K562 (cell line): Measurements from ENCODE around the gene KANK4. TPM values are rescaled to one million over a fixed set of nuclear protein-coding genes. Genes with fewer than 3 reads are reported as not detected.

Experiments
- ATAC-seq: fragments of 200-7000 bp; cut with Tn5 transposase; 3 replicates; pipeline ENCODE4 v1.9.1; 2020; ENCODE audit warnings: moderate library complexity
- BruUV-seq: library from RNA; stranded (reverse); fragments of 400-500 nt; replicated peaks from 2 replicates; lab custom pipeline; 2021; lab: Mats Ljungman, UMichigan
- CTCF ChIA-PET: fragments of 300-600 bp; formaldehyde crosslinking; extraction: SDS; loops from one replicate; lab custom pipeline; 2021; ENCODE audit warnings: low intra/inter-chr PET ratio; lab: Yijun Ruan, JAX
- POLR2A ChIA-PET: fragments of 300-600, 350-650 bp; sonication (Branson Sonifier 250); formaldehyde crosslinking; extraction: SDS; loops from one replicate; lab custom pipeline; 2021; ENCODE audit warnings: antibody characterized with exemption, inconsistent platforms; lab: Yijun Ruan, JAX
- DNase-seq, 4 experiments: peaks; one replicate each; pipeline versions ENCODE4 v3.0.0 to v3.0.0-alpha.2; 2011 to 2018; ENCODE audit warnings: low spot score in 3 of 4, mixed read lengths in 3 of 4; ENCODE audit errors: extremely low read depth in 1 of 4
- FAIRE-seq: peaks from 2 replicates; lab custom pipeline; 2011; peaks lifted over from hg19 to GRCh38; lab: Jason Lieb, UNC
- H2AFZ ChIP-seq: 2 replicates; pipeline ENCODE4 v1.6.0; 2011; ENCODE audit warnings: low read depth, low read length, control low read depth, inconsistent platforms
- H3K27ac ChIP-seq: fragments of 200-600 bp; 3 replicates; pipeline ENCODE4 v1.8.0; 2011; ENCODE audit warnings: low read depth, mild to moderate bottlenecking, control low read depth, inconsistent platforms, low read length, moderate library complexity, mixed read lengths; ENCODE audit errors: extremely low read depth
- H3K27me3 ChIP-seq, 2 experiments: fragments of 300-600 bp in 1 of 2; 2 replicates in 1 of 2; 3 replicates in 1 of 2; pipeline versions ENCODE4 v1.6.0 to v1.8.0; 2011; ENCODE audit warnings: inconsistent platforms in 2 of 2, low read length in 2 of 2, mild to moderate bottlenecking in 1 of 2, mixed read lengths in 1 of 2, moderate library complexity in 1 of 2; ENCODE audit not compliant: control insufficient read depth in 2 of 2, insufficient read depth in 2 of 2
- H3K36me3 ChIP-seq: fragments of 300-600 bp; 3 replicates; pipeline ENCODE4 v1.8.0; 2011; ENCODE audit warnings: mild to moderate bottlenecking, low read length, inconsistent platforms; ENCODE audit not compliant: control insufficient read depth, insufficient read depth
- H3K4me1 ChIP-seq, 2 experiments: fragments of 200-600 bp in 1 of 2; replicated peaks in 1 of 2; 2 replicates in 1 of 2; 3 replicates in 1 of 2; pipeline versions ENCODE4 v1.5.1 to v1.8.0; 2011; ENCODE audit warnings: inconsistent platforms in 2 of 2, low read length in 2 of 2, mild to moderate bottlenecking in 1 of 2, mixed read lengths in 1 of 2, moderate library complexity in 1 of 2; ENCODE audit not compliant: control insufficient read depth in 2 of 2, insufficient read depth in 2 of 2
- H3K4me2 ChIP-seq: 2 replicates; pipeline ENCODE4 v1.6.1; 2011; ENCODE audit warnings: low read length, control low read depth, inconsistent platforms, mixed read lengths; ENCODE audit not compliant: insufficient read depth
- H3K4me3 ChIP-seq: fragments of 200-600 bp; sonication (generic), shearing (Covaris generic); 2 replicates; pipeline ENCODE4 v1.5.1; 2016; ENCODE audit warnings: control low read depth, inconsistent platforms
- H3K79me2 ChIP-seq: fragments of 200-600 bp; 3 replicates; pipeline ENCODE4 v1.8.0; 2011; ENCODE audit warnings: low read length, inconsistent platforms; ENCODE audit not compliant: control insufficient read depth, insufficient read depth
- H3K9ac ChIP-seq, 2 experiments: 2 replicates each; pipeline versions ENCODE4 v1.6.0 to v1.6.1; 2011; ENCODE audit warnings: low read depth in 2 of 2, low read length in 2 of 2, control low read depth in 1 of 2, inconsistent platforms in 1 of 2, mild to moderate bottlenecking in 1 of 2, mixed read lengths in 1 of 2; ENCODE audit not compliant: insufficient read depth in 1 of 2
- H3K9me1 ChIP-seq: one replicate; pipeline ENCODE4 v1.6.0; 2011; ENCODE audit warnings: inconsistent platforms, mild to moderate bottlenecking, low read length, moderate library complexity; ENCODE audit not compliant: control insufficient read depth, insufficient read depth
- H3K9me3 ChIP-seq: replicated peaks from 2 replicates; pipeline ENCODE4 v1.5.1; 2011; ENCODE audit warnings: low read depth, low read length, inconsistent platforms; ENCODE audit not compliant: control insufficient read depth, insufficient read depth
- H4K20me1 ChIP-seq: replicated peaks from 2 replicates; pipeline ENCODE4 v1.6.1; 2011; ENCODE audit warnings: low read length, inconsistent platforms, mixed read lengths; ENCODE audit not compliant: control insufficient read depth, insufficient read depth
- ASH1L ChIP-seq: fragments of 450-650 bp; IDR thresholded peaks from 2 replicates; pipeline ENCODE4 v1.6.1; 2018; ENCODE audit warnings: borderline replicate concordance, mild to moderate bottlenecking, low read depth; ENCODE audit not compliant: partially characterized antibody
- COPS2 ChIP-seq: fragments of 450-650 bp; conservative IDR thresholded peaks from 2 replicates; pipeline ENCODE4 v1.6.1; 2016; ENCODE audit warnings: mild to moderate bottlenecking, moderate library complexity
- HDAC3 ChIP-seq: fragments of 450-650 bp; IDR thresholded peaks from 2 replicates; pipeline ENCODE4 v1.6.1; 2018; ENCODE audit warnings: borderline replicate concordance, mild to moderate bottlenecking, moderate library complexity; ENCODE audit not compliant: partially characterized antibody
- KDM4B ChIP-seq, 2 experiments: fragments of 450-650 bp in 1 of 2; sonication (generic) in 1 of 2; IDR thresholded peaks; 2 replicates each; pipeline ENCODE4 v1.6.1; 2016 to 2017; ENCODE audit warnings: borderline replicate concordance in 2 of 2, antibody characterized with exemption in 1 of 2, low read depth in 1 of 2, mild to moderate bottlenecking in 1 of 2
- MCM3 ChIP-seq: fragments of 450-650 bp; IDR thresholded peaks from 2 replicates; pipeline ENCODE4 v1.6.1; 2016
- RB1 ChIP-seq: fragments of 450-650 bp; IDR thresholded peaks from 2 replicates; pipeline ENCODE4 v1.6.1; 2017; ENCODE audit warnings: low read depth, mild to moderate bottlenecking
- SETDB1 ChIP-seq: IDR thresholded peaks from one replicate; pipeline ENCODE4 v1.6.1; 2012; ENCODE audit warnings: low read length, control low read depth, inconsistent platforms
- SMARCC2 ChIP-seq: fragments of 450-650 bp; IDR thresholded peaks from 2 replicates; pipeline ENCODE4 v1.6.1; 2017; ENCODE audit warnings: antibody characterized with exemption, moderate library complexity, mild to moderate bottlenecking, low read depth
- SOX6 ChIP-seq: fragments of 450-650 bp; IDR thresholded peaks from 2 replicates; pipeline ENCODE4 v1.6.1; 2014; ENCODE audit warnings: mild to moderate bottlenecking
- SUPT5H ChIP-seq: fragments of 450-650 bp; IDR thresholded peaks from 2 replicates; pipeline ENCODE4 v1.6.1; 2016
- U2AF1 ChIP-seq: fragments of 200-400 bp; formaldehyde crosslinking; optimal IDR thresholded peaks from 2 replicates; pipeline ENCODE3; 2017; ENCODE audit warnings: mild to moderate bottlenecking, low read depth, low read length, moderate library complexity
- ZNF232 ChIP-seq: sonication (generic); formaldehyde crosslinking; IDR thresholded peaks from 2 replicates; pipeline ENCODE4 v1.8.0; 2022; ENCODE audit warnings: mild to moderate bottlenecking, missing genetic modification reagents
- ZNF551 ChIP-seq: fragments of 250-450 bp; sonication (Bioruptor Pico); IDR thresholded peaks from 2 replicates; pipeline ENCODE4 v1.5.0; 2021; ENCODE audit warnings: mild to moderate bottlenecking, moderate library complexity
- WGBS: fragments of 100-300 bp; shearing (Covaris generic); methylation state at CpG from one replicate; pipeline ENCODE4 v1.1.6; 2016; ENCODE audit warnings: low coverage, mixed read lengths; ENCODE audit not compliant: insufficient coverage; ENCODE audit errors: missing lambda C conversion rate; 5-methylcytosine and 5-hydroxymethylcytosine counted together
- in situ Hi-C: fragments of 300-500 bp; cut with MboI; formaldehyde crosslinking; loops from 4 replicates; pipeline ENCODE4 v1.15.0; 2018; ENCODE audit warnings: inconsistent platforms, mixed read lengths
- intact Hi-C: fragments of 100-400 bp; cut with micrococcal nuclease; formaldehyde crosslinking; loops from 2 replicates; pipeline ENCODE4 v1.14.2; 2022
- polyA plus RNA-seq, 8 experiments: library from polyadenylated mRNA; depleted of rRNA in 4 of 8; stranded (reverse) in 5 of 8; unstranded in 3 of 8; fragments of >200 nt; fragmentation: Nextera tagmentation in 2 of 8; fragmentation: Illumina TruSeq in 1 of 8; extraction: Ambion mirVana in 2 of 8; extraction: Trizol in 1 of 8; gene quantifications; 2 replicates each; pipeline versions ENCODE4 v1.2.1 to v1.2.3, GENCODE V29; 2011 to 2014; ENCODE audit warnings: inconsistent platforms in 1 of 8, missing spikeins in 1 of 8
- total RNA-seq, 7 experiments: library from RNA; depleted of rRNA in 6 of 7; stranded (reverse); fragments of >200 nt in 6 of 7; fragmentation: Illumina TruSeq in 2 of 7; extraction: Trizol in 2 of 7; gene quantifications; 2 replicates each; pipeline versions ENCODE4 v1.2.1 to v1.2.3, GENCODE V29; 2011 to 2021; ENCODE audit warnings: low replicate concordance in 1 of 7
- TF ChIP-seq, protein P1 (sequence below): sonication (generic); formaldehyde crosslinking; IDR thresholded peaks from 2 replicates; pipeline ENCODE4 v1.8.1; 2022; ENCODE audit warnings: missing genetic modification reagents
- TF ChIP-seq, protein P2 (sequence below): fragments of 450-650 bp; IDR thresholded peaks from 2 replicates; pipeline ENCODE4 v1.6.1; 2016; ENCODE audit warnings: low read depth

The KANK4 gene
- total and polyA plus RNA-seq, 9 of the 15 experiments (the other 6 are each of a cell fraction or from before 2014, with no cell fraction given): not detected

DNA sequence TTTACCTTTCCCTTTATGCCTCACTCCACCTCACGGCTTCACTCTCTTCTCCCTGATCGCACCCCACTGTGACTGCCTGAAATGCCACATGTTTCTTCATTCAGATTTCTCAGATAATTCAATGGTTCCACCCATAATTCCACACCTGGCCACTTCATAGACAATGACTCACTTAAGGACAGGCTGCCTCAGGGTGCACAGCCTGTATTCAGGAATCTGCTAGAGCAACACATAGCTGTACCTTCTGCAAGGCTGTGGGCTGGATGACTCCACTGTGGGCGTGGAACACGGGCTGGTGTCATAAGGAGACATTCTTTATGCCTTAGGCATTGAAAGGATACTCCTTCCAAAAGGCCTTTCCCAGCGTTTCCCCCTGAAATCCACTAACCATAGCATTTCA is 88.5 kb downstream of the KANK4 start:
- Histone ChIP-seq H4K20me1 (no peaks in the 10 kb centered on the region), H3K4me2 (no peak overlapping the region), H3K4me1 (no peaks in the 10 kb centered on the region), H3K36me3 (no peaks in the 10 kb centered on the region), H2AFZ (no peak overlapping the region), H3K79me2 (no peaks in the 10 kb centered on the region), H3K27ac (no peak overlapping the region), H3K9ac (no peak overlapping the region), H3K4me3 (no peak overlapping the region), H3K27me3 (peaks cover 4 to 39% of the 10 kb centered on the region in 2 experiments; a peak in 2 of 5 replicates), H3K9me1 (no peaks in the 10 kb centered on the region), H3K9me3 (no peaks in the 10 kb centered on the region)
- FAIRE-seq (no peak), DNase-seq (no peak), ATAC-seq (no peak)
- 0% methylated on average over 4 of the region's 5 CpGs for WGBS
- in situ Hi-C loops: no loop called here
- CTCF ChIA-PET: no interaction called here
- POLR2A ChIA-PET: no interaction called here
- intact Hi-C loops: no loop called here
- no TSS peak for BruUV-seq
- TF ChIP-seq ZNF551 (CRISPR knock-in tag) (no peak), RB1 (no peak), ZNF232 (CRISPR knock-in tag) (no peak), COPS2 (no peak), ASH1L (no peak), KDM4B (IDR thresholded peaks at IDR 0.05; ENCODE audit: borderline replicate concordance in 2 of 2, low read depth in 1 of 2) (no peak), SETDB1 (no peak), MCM3 (no peak), SOX6 (no peak), U2AF1 (no peak), SUPT5H (no peak), SMARCC2 (no peak), HDAC3 (no peak)
- TF ChIP-seq, protein P1, sequence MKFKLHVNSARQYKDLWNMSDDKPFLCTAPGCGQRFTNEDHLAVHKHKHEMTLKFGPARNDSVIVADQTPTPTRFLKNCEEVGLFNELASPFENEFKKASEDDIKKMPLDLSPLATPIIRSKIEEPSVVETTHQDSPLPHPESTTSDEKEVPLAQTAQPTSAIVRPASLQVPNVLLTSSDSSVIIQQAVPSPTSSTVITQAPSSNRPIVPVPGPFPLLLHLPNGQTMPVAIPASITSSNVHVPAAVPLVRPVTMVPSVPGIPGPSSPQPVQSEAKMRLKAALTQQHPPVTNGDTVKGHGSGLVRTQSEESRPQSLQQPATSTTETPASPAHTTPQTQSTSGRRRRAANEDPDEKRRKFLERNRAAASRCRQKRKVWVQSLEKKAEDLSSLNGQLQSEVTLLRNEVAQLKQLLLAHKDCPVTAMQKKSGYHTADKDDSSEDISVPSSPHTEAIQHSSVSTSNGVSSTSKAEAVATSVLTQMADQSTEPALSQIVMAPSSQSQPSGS (CRISPR knock-in tag): no peak
- TF ChIP-seq, protein P2, sequence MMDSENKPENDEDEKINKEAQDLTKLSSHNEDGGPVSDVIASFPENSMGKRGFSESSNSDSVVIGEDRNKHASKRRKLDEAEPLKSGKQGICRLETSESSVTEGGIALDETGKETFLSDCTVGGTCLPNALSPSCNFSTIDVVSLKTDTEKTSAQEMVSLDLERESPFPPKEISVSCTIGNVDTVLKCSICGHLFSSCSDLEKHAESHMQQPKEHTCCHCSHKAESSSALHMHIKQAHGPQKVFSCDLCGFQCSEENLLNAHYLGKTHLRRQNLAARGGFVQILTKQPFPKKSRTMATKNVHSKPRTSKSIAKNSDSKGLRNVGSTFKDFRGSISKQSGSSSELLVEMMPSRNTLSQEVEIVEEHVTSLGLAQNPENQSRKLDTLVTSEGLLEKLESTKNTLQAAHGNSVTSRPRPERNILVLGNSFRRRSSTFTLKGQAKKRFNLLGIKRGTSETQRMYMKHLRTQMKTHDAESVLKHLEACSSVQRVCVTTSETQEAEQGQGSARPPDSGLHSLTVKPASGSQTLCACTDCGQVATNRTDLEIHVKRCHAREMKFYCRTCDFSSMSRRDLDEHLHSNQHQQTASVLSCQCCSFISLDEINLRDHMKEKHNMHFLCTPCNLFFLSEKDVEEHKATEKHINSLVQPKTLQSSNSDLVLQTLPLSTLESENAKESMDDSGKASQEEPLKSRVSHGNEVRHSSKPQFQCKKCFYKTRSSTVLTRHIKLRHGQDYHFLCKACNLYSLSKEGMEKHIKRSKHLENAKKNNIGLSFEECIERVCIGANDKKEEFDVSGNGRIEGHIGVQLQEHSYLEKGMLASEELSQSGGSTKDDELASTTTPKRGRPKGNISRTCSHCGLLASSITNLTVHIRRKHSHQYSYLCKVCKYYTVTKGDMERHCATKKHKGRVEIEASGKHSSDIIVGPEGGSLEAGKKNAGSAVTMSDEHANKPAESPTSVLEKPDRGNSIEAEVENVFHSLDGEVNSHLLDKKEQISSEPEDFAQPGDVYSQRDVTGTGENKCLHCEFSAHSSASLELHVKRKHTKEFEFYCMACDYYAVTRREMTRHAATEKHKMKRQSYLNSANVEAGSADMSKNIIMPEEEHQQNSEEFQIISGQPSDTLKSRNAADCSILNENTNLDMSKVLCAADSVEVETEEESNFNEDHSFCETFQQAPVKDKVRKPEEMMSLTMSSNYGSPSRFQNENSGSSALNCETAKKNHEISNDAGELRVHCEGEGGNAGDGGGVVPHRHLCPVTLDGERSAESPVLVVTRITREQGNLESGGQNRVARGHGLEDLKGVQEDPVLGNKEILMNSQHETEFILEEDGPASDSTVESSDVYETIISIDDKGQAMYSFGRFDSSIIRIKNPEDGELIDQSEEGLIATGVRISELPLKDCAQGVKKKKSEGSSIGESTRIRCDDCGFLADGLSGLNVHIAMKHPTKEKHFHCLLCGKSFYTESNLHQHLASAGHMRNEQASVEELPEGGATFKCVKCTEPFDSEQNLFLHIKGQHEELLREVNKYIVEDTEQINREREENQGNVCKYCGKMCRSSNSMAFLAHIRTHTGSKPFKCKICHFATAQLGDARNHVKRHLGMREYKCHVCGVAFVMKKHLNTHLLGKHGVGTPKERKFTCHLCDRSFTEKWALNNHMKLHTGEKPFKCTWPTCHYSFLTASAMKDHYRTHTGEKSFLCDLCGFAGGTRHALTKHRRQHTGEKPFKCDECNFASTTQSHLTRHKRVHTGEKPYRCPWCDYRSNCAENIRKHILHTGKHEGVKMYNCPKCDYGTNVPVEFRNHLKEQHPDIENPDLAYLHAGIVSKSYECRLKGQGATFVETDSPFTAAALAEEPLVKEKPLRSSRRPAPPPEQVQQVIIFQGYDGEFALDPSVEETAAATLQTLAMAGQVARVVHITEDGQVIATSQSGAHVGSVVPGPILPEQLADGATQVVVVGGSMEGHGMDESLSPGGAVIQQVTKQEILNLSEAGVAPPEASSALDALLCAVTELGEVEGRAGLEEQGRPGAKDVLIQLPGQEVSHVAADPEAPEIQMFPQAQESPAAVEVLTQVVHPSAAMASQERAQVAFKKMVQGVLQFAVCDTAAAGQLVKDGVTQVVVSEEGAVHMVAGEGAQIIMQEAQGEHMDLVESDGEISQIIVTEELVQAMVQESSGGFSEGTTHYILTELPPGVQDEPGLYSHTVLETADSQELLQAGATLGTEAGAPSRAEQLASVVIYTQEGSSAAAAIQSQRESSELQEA: no peak
